TTC549 (cell line): ENCODE results near the gene PLEKHA6.
"Not testable (repeated sequence)": the region's sequence is repeated elsewhere in the genome, so short reads cannot be mapped to it uniquely, and the experiment has no call there.

Source experiments
- FAIRE-seq: peaks from 2 replicates; lab custom pipeline; 2012; peaks lifted over from hg19 to GRCh38; lab: Jason Lieb, UNC

Gene PLEKHA6

GRCh38 chr1:204237515-204237914, 122.2 kb downstream of the PLEKHA6 start:
- not testable (repeated sequence) for FAIRE-seq

- no peak for FAIRE-seq
These were observed 127.2 kb downstream of the PLEKHA6 start for GRCh38 chr1:204232526-204232925.

- no peak for FAIRE-seq
These were observed 129.5 kb downstream of the PLEKHA6 start for GRCh38 chr1:204230211-204230610.

GRCh38 chr1:204228896-204229295, 130.8 kb downstream of the PLEKHA6 start:
- no peak for FAIRE-seq

- no peak for FAIRE-seq
These were observed 131.5 kb downstream of the PLEKHA6 start for GRCh38 chr1:204227996-204228785.

GRCh38 chr1:204227351-204227750, 132.4 kb downstream of the PLEKHA6 start:
- no peak for FAIRE-seq

- no peak for FAIRE-seq
These were observed 133.6 kb downstream of the PLEKHA6 start for GRCh38 chr1:204225841-204226735.

- FAIRE-seq, result no peak
These were observed 135.1 kb downstream of the PLEKHA6 start for GRCh38 chr1:204224655-204225054.

GRCh38 chr1:204223129-204223860, 136.4 kb downstream of the PLEKHA6 start:
- FAIRE-seq, result no peak

- no peak for FAIRE-seq
These were observed 137.0 kb downstream of the PLEKHA6 start for GRCh38 chr1:204222764-204223055.

GRCh38 chr1:204222006-204222763, 137.5 kb downstream of the PLEKHA6 start:
- FAIRE-seq, result no peak

- no peak for FAIRE-seq
These were observed 138.5 kb downstream of the PLEKHA6 start for GRCh38 chr1:204221271-204221670.

- no peak for FAIRE-seq
These were observed 139.6 kb downstream of the PLEKHA6 start for GRCh38 chr1:204219971-204220616.

GRCh38 chr1:204218552-204218951, 141.2 kb downstream of the PLEKHA6 start:
- FAIRE-seq, result no peak

- FAIRE-seq, result no peak
These were observed 142.1 kb downstream of the PLEKHA6 start for GRCh38 chr1:204217648-204218000.

- FAIRE-seq, result no peak
These were observed 142.7 kb downstream of the PLEKHA6 start for GRCh38 chr1:204216880-204217647.

- no peak for FAIRE-seq
These were observed 143.5 kb downstream of the PLEKHA6 start for GRCh38 chr1:204216236-204216635.

GRCh38 chr1:204213668-204214662, 145.8 kb downstream of the PLEKHA6 start, which contains the start of gene GOLT1A:
Gene GOLT1A, minus strand, starts transcription at chr1:204213988. Its CDS starts 82 bp downstream, at chr1:204213906.
- no peak for FAIRE-seq

GRCh38 chr1:204212715-204213114, 147.0 kb downstream of the PLEKHA6 start:
- no peak for FAIRE-seq
